Choroid plexus epithelial cell (primary cell): ENCODE data around the gene TMEM250.

Experiments used
- DNase-seq: peaks from one replicate; pipeline ENCODE4 v3.0.0-alpha.2; 2010; ENCODE audit warnings: low read depth
- H3K4me3 ChIP-seq: 2 replicates; pipeline ENCODE4 v1.5.1; 2011; ENCODE audit warnings: low read depth, mild to moderate bottlenecking, control low read depth, low read length, moderate library complexity
- CTCF ChIP-seq: conservative IDR thresholded peaks from 2 replicates; pipeline ENCODE4 v1.5.1; 2011; ENCODE audit warnings: low read depth, mild to moderate bottlenecking, control low read depth, inconsistent platforms, low read length, moderate library complexity

TMEM250 gene

GRCh38 chr9:136118320-136119060, at the start of gene TMEM250:
TMEM250 (minus strand) TSS chr9:136118875; CDS start chr9:136116900, 1,975 bp downstream.
- H3K4me3 ChIP-seq: peak within 1 kb of the TSS; percentile 76
- no peak for TF ChIP-seq CTCF

GRCh38 chr9:136163248-136163850, 44.7 kb upstream of the TMEM250 start:
- no peak for TF ChIP-seq CTCF
- no peak overlapping the region for H3K4me3 ChIP-seq
- no peak for DNase-seq

More at GRCh38 chr9:136118320-136119060, at the start of gene TMEM250:
- peak; percentile 98 for DNase-seq

- no peak for TF ChIP-seq CTCF
- DNase-seq: no peak
These were observed 42.4 kb upstream of the TMEM250 start for GRCh38 chr9:136160995-136161610.

GRCh38 chr9:136160381-136160841, 41.7 kb upstream of the TMEM250 start:
- no peak for DNase-seq
- no peak for TF ChIP-seq CTCF
- H3K4me3 ChIP-seq: no peak overlapping the region

More at GRCh38 chr9:136160995-136161610, 42.4 kb upstream of the TMEM250 start:
- H3K4me3 ChIP-seq: no peak overlapping the region

- DNase-seq: no peak
- H3K4me3 ChIP-seq: no peak overlapping the region
- no peak for TF ChIP-seq CTCF
These were observed 41.2 kb upstream of the TMEM250 start for GRCh38 chr9:136159851-136160250.

GRCh38 chr9:136157477-136158265, 39.0 kb upstream of the TMEM250 start:
- no peak for TF ChIP-seq CTCF
- peak; percentile 12 for DNase-seq
- no peak overlapping the region for H3K4me3 ChIP-seq
